Endothelial cell of umbilical vein (primary cell): ENCODE data around the gene SLC10A7.

Experiments used
- EZH2 ChIP-seq: IDR thresholded peaks from 2 replicates; pipeline ENCODE4 v1.6.1; 2012; ENCODE audit warnings: borderline replicate concordance, low read depth, mild to moderate bottlenecking, moderate library complexity, low read length, inconsistent platforms; ENCODE audit not compliant: severe bottlenecking
- MYC ChIP-seq: IDR thresholded peaks from one replicate; pipeline ENCODE4 v1.6.1; 2011; ENCODE audit warnings: mild to moderate bottlenecking, low read depth, low read length
- POLR2A ChIP-seq: IDR thresholded peaks from 2 replicates; pipeline ENCODE4 v1.6.1; 2012; ENCODE audit warnings: low read depth, mild to moderate bottlenecking, control low read depth, low read length
- POLR2AphosphoS5 ChIP-seq: IDR thresholded peaks from 2 replicates; pipeline ENCODE4 v1.6.1; 2012; ENCODE audit warnings: low read depth, mild to moderate bottlenecking, control low read depth, low read length, moderate library complexity; ENCODE audit not compliant: insufficient read depth
- TF ChIP-seq, protein P1 (sequence below), 2 donors: IDR thresholded peaks; 1 replicate in 1 of 2; 2 replicates in 1 of 2; pipeline ENCODE4 v1.5.1; 2011; ENCODE audit warnings: low read length in 2 of 2, mild to moderate bottlenecking in 2 of 2, moderate library complexity in 2 of 2, control low read depth in 1 of 2, inconsistent platforms in 1 of 2, low read depth in 1 of 2; ENCODE audit not compliant: insufficient read depth in 1 of 2; ENCODE audit errors: extremely low read depth in 1 of 2

DNA sequence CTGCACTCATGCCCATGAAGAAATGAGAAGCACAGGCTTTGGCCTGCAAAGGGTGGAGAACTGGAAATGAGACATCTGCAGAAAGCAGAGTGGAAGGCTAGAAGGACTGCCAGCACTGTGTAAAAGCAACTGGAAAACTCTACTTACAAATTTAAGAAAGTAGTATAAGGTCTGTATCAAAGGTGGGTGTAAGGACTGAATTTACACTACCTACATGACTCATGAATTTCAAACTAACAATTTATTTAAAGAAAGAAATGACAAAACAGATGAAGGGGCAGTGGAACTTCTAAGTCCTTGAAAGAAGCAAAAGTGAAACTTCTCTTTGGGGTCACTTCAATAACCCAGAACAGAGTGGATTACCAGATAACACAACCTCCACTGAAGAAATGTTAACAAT, 71.2 kb downstream of the SLC10A7 start:
- TF ChIP-seq POLR2A = no peak
- TF ChIP-seq, protein P1, sequence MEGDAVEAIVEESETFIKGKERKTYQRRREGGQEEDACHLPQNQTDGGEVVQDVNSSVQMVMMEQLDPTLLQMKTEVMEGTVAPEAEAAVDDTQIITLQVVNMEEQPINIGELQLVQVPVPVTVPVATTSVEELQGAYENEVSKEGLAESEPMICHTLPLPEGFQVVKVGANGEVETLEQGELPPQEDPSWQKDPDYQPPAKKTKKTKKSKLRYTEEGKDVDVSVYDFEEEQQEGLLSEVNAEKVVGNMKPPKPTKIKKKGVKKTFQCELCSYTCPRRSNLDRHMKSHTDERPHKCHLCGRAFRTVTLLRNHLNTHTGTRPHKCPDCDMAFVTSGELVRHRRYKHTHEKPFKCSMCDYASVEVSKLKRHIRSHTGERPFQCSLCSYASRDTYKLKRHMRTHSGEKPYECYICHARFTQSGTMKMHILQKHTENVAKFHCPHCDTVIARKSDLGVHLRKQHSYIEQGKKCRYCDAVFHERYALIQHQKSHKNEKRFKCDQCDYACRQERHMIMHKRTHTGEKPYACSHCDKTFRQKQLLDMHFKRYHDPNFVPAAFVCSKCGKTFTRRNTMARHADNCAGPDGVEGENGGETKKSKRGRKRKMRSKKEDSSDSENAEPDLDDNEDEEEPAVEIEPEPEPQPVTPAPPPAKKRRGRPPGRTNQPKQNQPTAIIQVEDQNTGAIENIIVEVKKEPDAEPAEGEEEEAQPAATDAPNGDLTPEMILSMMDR (IDR thresholded peaks at IDR 0.05; ENCODE audit: extremely low read depth in 1 of 2, insufficient read depth in 1 of 2, low read depth in 1 of 2, low read length in 2 of 2) = no peak
- TF ChIP-seq MYC = no peak
- no peak for TF ChIP-seq POLR2AphosphoS5
- TF ChIP-seq EZH2 = no peak
